ENCODE results near the gene CD300A.

The CD300A gene

DNA sequence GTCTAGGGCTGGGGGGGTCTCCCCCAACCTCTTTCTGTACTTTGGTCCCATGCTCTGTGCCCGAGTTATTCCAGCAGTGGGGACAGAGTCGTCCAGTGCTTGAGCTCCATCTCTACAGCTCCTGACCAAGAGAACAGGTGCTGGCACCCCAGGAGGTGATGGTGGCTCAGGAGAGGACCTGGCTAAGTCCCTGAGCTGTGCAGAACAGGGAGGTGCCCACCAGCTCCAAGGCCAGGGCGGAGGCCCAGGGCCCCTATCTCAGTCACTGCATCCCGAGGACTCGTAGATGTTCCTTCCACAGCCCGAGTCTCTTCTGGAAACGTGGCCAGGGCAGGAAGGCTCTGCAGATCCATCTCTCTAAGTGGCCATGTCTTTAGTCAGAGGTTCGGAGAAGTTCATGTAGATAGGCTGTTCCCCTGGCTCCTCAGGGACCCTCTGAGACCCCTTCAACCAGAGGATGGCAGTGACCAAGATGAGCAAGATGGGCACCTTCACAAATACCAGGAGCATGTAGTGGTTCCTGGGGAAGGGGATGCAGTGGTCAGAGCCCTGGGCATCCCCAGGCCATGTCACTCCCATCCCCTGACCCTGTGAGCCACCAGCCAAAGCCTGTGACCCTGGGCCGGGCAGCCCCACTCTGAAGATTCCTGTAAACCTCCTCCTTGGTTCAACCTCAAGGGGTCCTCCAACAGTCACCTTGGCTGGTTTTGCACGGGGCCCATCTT is 56.1 kb downstream of the CD300A start:
- no peak for DNase-seq

DNA sequence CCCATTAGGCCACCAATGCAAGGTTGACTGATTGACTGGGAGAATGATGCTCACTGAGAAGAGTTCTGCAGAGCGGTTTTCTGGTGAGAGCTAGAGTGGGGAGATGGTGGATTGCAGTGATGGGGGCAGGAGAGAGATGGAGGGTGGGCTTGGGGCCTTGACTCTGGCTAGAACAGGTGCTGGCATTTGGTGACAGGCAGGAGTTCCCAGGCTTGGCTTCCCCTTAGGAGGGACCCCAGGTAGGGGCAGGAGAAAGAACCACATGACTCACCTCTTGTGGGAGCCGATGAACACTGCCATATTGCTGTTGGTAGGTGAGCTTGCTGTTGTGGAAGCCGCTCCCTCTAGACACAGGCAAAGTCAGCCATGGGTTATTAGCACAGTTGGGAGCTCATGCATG is 56.9 kb downstream of the CD300A start:
- DNase-seq: no peak

DNA sequence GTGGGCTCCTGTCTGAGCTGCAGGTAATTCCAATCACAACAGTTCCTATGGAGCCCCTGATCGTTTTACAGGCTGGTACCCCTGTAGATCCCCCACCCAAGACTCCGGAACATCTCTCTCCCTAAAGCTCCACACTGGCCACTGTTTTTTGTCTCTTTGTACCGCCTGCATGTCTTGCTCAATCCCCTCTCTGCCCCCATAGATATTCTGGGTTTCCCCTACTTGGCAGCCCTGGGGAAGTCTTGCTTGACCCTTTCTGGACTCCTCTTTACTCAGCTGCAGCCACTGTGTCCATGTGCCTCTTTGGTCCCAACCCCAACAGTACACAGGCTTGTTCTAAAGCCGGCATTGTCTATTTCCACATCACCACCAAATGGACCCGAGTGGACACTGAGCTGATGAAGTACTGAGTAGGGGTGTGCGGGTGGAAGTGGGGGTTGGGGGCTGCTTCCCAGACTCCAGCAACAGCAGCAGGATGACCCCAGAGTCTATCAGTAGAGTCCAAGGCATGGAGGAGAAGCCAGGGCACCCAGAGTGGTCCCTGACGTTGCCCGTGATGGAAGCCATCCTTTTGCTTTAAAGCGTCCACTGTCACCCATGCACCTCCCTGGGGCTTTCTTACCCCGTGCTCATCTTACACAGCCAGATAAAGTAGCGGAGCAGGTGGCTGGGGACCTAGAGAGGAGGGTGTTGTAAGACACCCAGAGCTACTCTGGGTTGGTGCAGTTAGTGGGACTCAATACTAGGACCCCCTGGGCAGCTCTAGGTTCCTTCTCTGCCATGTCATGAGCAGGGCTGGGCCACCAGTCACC is 58.4 kb downstream of the CD300A start:
- DNase-seq: no peak

DNA sequence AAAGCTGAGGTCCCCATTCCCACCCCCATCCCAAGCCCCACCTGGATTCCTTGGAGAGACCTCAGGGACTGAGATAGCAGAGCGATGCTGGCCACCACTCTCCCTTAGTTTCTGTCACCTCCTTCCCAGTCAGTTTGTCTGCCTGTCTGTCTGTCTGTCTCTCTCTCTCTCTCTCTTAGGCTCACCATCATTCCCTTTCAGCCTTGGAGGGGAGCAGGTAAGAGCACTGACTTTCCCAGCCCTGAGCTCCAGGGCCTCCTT is 59.0 kb downstream of the CD300A start:
- DNase-seq: no peak

DNA sequence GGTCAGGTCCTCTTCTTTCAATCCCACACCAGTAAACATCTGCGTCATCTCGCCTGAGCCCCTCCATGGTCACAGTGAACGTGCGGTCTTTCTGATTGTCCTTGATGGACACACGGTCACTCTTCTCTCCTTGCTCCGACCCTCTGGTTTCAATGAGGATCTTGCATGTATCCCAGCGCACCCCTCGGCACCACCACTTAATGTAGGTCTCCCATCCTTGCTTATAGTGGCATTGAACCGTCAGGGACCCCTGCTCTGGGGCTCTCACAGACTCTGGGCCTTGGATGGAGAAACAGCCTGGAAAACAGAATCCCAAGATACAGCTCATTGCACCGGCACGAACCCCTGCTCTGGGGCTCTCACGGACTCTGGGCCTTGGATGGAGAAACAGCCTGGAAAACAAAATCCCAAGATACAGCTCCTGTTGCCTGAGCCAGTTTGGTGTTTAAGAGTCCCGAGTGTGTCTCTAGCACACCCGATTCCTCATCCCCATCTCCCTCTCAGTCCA is 59.4 kb downstream of the CD300A start:
- no peak for DNase-seq

DNA sequence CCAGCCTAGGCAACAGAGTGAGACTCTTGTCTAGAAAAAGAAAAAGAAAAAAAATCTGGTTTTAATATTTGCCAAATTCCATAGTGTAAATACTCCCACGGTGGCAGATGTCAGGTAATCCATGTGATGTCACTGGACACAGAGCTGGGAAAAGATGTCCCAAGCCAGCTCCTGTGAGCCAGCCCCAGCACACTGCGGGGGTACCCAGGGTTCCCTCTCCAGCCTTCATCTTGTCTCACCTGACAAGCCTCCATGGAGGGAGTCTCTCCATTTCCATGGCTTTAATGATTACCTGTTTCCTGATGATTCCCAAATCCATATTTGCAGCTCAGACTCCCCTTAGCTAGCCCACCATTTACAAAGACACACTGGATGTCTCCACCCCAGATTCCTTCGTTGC is 60.2 kb downstream of the CD300A start:
- DNase-seq: no peak

DNA sequence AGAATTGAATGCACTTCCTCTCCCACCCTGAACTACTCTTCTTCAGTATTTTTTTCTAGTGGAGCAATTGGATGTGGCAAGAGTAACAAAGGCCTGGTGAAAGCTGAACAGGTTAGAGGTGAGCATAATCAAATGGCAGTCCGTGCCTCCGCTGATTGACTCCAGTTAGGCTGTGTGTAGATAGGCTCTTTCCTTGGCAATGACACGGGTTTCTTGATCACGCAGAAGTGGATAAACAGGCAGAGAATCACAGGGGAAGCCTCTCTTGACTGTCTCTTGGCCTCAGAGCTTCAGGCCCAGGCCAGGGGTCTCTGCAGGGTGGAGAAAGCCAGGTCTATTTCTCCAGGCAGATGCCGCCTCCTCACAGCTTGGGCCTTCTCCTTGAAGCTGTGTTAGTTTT is 60.6 kb downstream of the CD300A start:
- DNase-seq: no peak

DNA sequence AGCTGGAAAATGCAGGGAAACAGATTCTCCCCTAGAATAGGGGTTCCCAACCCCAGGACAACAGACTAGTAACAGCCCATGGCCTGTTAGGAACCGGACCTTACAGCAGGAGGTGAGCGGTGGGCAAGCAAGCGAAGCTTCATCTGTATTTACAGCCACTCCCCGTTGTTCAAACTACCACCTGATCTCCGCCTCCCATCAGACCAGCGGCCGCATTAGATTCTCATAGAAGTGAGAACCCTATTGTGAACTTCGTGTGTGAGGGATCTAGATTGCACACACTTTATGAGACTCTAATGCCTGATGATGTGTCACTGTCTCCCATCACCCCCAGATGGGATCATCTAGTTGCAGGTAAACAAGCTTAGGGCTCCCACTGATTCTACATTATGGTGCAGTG is 61.3 kb downstream of the CD300A start:
- DNase-seq: no peak

DNA sequence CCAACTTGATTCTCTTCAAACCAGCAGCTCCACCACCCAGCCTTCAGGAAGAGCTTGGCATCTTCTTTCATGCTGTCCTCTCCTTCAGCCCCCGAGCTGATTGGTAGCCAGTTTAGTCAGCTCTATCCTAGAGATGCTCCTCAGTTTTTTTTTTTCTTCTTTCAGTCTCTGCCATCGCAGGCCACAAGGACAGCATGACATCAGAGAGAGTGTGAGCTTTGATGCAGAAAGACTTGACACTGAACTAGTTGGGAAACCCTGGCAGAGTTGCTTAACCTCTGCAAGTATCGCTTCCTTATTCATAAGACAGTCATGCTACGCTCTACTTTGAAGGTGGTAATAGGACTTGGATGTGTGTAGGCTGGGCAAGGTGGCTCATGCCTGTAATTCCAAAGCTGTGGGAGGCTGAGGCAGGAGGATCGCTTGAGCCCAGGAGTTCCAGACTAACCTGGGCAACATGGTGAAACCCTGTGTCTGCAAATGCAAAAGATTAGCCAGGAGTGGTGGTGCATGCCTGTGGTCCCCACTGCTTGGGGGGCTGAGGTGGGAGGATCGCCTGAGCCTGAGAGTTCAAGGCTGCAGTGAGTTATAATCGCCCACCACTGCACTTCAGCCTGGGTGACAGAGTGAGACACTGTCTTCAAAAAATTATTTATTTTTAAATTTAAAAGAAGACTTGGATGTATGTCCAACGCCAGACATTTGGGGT is 62.2 kb downstream of the CD300A start:
- DNase-seq: peak; percentile 72

DNA sequence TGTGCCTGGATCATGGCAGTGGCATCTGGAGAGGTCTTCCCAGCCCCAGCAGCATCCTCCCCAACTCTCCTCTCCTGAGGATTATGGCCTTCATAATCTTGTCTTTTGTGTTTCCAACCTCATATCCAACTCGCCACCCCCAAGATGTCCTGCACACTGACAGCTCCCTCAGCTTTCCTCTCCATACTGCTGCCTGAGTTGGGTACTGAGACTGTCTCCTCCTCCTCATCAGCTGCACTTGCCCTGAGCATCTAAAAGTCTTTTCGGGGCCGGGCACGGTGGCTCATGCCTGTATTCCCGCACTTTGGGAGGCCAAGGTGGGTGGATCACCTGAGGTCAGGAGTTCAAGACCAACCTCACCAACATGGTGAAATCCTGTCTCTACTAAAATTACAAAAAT is 62.8 kb downstream of the CD300A start:
- no peak for DNase-seq

DNA sequence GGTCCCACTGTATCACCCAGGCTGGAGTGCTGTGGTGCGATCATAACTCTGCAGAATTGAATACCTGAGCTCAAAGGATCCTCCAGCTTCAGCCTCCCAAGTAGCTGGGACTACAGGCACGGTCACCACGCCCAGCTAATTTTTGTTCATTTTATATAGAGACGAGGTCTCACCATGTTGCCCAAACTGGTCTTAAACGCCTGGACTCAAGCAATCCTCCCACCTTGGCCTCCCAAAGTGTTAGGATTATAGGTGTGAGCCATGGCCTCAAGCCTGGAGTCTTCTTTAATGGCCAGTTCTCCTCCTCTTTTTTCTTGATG is 64.4 kb downstream of the CD300A start:
- DNase-seq: no peak

DNA sequence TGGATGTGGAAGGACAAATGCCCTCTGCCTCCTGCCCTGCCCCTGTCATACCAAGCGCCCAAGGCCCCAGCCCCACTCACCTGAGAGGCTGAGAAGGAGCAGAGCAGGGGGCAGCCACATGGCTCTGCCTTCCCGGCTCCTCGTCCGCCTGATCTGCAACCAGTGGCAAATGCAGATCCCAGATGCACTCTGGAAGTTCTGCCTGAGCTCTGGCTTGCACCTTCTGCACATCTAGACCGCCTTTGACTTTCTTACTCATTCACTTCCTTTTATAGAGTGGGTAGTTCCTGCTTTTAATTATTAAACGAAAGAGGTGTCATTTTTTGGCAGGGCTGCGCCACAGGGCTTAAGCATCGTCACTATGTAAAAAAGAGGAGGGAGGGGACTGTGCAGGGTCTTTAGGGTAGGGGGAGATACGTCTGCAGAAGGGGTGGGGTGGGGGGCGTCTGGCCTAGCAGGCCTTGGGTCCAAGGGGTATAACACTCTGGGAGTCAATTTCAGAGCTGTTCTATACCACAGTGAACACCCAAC is 64.9 kb downstream of the CD300A start, which contains the start of gene CD300LB:
CD300LB (minus strand) TSS at position 245 of the 531 bp plus-strand sequence; CDS start at position 120, 125 bp downstream.
- no peak for DNase-seq

DNA sequence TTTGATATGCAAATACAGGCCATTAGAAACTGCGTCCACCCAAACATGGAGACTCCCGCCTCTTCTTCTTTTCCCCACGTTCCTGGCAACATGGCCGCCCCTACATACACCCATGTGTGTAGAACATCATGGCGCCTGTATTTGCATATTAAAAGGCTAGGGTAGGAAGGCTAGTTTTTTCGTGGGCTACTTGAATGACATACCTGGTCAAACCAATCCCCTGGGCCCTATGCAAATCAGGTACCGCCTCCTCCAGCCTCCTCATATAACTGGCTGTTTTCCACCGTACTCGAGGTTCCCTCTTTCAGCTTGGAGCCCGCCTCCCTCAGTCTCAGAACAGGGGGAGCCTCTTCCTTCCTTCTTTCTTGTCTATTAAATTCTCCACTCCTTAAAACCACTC is 65.7 kb downstream of the CD300A start:
- peak; percentile 94 for DNase-seq

All from hematopoietic multipotent progenitor cell treated with erythropoietin and hydrocortisone succinate and interleukin-3 and kit ligand, for 6 days (in vitro differentiated cells).